ENCODE data around the gene ELMO1.

The ELMO1 gene

GRCh38 chr7:37259319-37259821 is 189.3 kb downstream of the ELMO1 start:
- DNase-seq (ENCODE audit: low read depth) = peak; percentile 84
- H3K4me3 ChIP-seq (ENCODE audit: low read depth, low read length) = no peak overlapping the region
- TF ChIP-seq CTCF (IDR thresholded peaks at IDR 0.05; ENCODE audit: low read depth, low read length) = no peak
- TF ChIP-seq MYC (IDR thresholded peaks at IDR 0.05; ENCODE audit: low read depth, low read length) = no peak
- no peak for TF ChIP-seq POLR2A (IDR thresholded peaks at IDR 0.05; ENCODE audit: extremely low read depth, insufficient read length)
- no peak for TF ChIP-seq MAX (IDR thresholded peaks at IDR 0.05; ENCODE audit: low read depth, low read length)

GRCh38 chr7:37256631-37257030 is 192.0 kb downstream of the ELMO1 start:
- TF ChIP-seq CTCF (IDR thresholded peaks at IDR 0.05; ENCODE audit: low read depth, low read length) (no peak), MYC (IDR thresholded peaks at IDR 0.05; ENCODE audit: low read depth, low read length) (no peak), MAX (IDR thresholded peaks at IDR 0.05; ENCODE audit: low read depth, low read length) (no peak), POLR2A (IDR thresholded peaks at IDR 0.05; ENCODE audit: extremely low read depth, insufficient read length) (no peak)
- no peak for DNase-seq (ENCODE audit: low read depth)
- H3K4me3 ChIP-seq (ENCODE audit: low read depth, low read length) = no peak overlapping the region

GRCh38 chr7:37255327-37255944 is 193.2 kb downstream of the ELMO1 start:
- no peak overlapping the region for H3K4me3 ChIP-seq (ENCODE audit: low read depth, low read length)
- DNase-seq (ENCODE audit: low read depth) = no peak
- TF ChIP-seq MYC (IDR thresholded peaks at IDR 0.05; ENCODE audit: low read depth, low read length) (no peak), POLR2A (IDR thresholded peaks at IDR 0.05; ENCODE audit: extremely low read depth, insufficient read length) (no peak), CTCF (IDR thresholded peaks at IDR 0.05; ENCODE audit: low read depth, low read length) (no peak), MAX (IDR thresholded peaks at IDR 0.05; ENCODE audit: low read depth, low read length) (no peak)

- DNase-seq (ENCODE audit: low read depth) = no peak
- no peak overlapping the region for H3K4me3 ChIP-seq (ENCODE audit: low read depth, low read length)
- TF ChIP-seq CTCF (IDR thresholded peaks at IDR 0.05; ENCODE audit: low read depth, low read length) (no peak), MAX (IDR thresholded peaks at IDR 0.05; ENCODE audit: low read depth, low read length) (no peak), POLR2A (IDR thresholded peaks at IDR 0.05; ENCODE audit: extremely low read depth, insufficient read length) (no peak), MYC (IDR thresholded peaks at IDR 0.05; ENCODE audit: low read depth, low read length) (no peak)
Observed at GRCh38 chr7:37251222-37251621, 197.4 kb downstream of the ELMO1 start.

GRCh38 chr7:37249240-37249639 is 199.4 kb downstream of the ELMO1 start:
- TF ChIP-seq MYC (IDR thresholded peaks at IDR 0.05; ENCODE audit: low read depth, low read length) (no peak), CTCF (IDR thresholded peaks at IDR 0.05; ENCODE audit: low read depth, low read length) (no peak), POLR2A (IDR thresholded peaks at IDR 0.05; ENCODE audit: extremely low read depth, insufficient read length) (no peak)
- no peak for DNase-seq (ENCODE audit: low read depth)
- H3K4me3 ChIP-seq (ENCODE audit: low read depth, low read length) = no peak overlapping the region

All from NB4 (cell line).